Measurements from ENCODE around the gene POU3F2.

The POU3F2 gene

DNA sequence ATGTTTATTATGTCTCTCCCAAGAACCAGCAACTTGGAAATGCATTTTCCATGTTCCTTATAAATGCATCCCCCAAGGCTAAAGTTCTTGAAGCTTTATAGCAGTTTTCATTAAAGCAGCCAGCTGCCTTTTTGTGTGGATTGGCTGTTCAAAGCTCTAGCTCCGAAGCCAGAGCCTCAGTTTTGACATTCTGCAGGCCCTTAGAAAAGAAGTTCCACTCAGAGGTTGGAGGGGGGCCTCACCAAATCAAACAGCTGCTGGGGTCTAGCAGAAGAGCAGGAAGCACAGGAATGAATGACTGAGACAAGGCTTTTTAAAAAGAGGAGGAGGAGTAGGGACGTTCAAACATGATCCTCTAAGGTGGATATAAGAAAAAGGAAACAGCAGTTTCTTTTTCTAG lies 4.2 kb upstream of the POU3F2 start:
- in situ Hi-C loops (cut with HindIII; ENCODE audit: low sequenced_read_pairs), result no loop called here

DNA sequence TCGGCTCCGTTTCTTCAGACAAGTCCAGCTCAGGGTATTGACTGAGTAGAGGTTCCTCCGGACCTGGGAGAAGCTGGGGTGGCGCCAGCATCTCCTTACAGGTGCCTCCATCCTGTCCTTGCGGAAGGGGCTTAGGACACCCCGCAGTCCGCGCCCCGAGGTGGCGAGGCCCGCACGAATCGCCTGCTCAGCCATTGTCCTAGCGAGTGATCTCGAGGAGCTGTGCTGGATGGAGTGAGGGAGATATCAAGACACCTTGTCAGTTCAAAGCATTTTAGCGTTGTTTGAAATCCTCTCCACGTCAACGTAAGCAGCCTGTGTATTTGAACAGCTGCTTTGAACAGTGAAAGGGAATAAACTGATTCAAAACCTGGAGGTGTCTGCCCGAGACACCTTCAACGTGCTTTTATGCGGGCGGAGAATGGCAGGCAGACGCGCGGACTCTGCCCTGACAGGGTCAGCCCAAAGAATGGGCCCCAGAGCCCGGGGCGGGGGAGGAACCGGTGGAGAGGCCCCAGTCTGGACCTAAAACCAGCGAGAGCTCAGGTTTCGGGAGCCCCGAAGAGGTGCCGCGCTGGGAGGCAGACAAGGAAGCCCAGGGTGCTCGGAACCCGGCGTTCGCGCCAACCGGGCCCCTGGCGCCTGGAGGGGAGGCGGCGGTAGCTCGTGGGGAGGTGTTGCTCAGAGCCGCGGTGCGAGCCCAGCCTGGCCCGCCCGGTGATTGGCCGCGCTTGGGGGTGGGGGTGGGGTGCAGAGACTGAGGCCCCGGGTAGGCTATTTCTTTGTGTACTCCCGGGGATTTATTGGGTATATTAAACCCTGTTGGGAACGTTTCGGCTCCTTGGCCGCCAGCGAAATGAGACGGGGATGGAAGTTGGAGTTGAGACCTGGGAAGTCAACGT lies 3.1 kb upstream of the POU3F2 start:
- in situ Hi-C loops (cut with HindIII; ENCODE audit: low sequenced_read_pairs), result no loop called here

DNA sequence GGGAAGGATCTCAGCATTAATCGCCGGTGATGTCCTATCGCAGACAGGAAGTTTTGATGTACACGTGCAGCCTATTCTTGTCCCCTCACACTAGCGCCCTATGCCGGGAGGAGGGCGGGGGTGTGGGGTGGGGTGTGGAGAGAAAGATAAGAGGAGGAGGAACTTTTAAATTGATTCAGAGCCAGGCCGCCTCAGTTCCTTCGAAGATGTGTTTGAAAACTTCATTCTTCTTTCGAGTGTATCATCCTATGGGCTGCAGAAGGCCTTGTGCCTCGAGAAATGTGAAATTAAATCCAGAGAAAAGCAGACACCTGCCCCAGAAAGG lies 2.5 kb upstream of the POU3F2 start:
- in situ Hi-C loops (cut with HindIII; ENCODE audit: low sequenced_read_pairs), result no loop called here

DNA sequence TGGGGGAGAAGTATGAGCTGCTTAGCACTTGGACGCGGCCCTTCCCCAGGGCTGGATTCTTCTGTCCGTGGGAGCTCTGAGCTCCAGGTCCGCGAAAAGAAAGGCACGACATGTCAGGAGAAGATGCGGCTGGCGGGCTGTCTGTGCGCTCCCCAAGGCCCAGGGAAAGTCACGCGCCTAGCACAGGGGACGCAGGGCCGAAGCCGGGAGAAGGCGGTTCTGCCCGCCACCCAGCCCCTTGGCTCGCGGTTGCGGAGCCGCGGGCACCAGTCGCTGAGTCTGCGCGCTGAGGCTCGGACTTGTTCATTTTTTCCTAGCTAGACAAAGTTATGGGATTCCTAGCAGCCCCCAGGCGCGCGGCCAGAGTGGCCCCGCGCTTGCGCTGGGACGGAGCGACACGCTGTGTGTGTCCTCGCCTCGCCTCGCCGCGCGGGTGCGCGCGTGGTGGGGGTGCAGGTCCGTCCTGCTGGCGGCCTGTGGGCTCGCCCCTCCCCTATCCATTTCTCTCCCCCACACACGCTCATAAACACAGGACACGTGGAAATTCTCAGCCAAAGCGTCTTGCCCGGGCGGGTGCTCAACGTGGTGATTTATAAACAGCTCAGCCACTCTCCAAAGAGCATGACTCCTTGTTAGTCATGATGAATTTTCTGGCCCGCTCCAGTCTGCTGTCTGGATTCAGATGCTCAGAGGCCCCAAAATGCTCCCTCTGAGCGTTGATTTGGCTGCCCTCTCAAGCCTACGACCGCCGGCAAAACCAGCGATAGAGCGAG lies 1.9 kb upstream of the POU3F2 start:
- in situ Hi-C loops (cut with HindIII; ENCODE audit: low sequenced_read_pairs), result no loop called here

DNA sequence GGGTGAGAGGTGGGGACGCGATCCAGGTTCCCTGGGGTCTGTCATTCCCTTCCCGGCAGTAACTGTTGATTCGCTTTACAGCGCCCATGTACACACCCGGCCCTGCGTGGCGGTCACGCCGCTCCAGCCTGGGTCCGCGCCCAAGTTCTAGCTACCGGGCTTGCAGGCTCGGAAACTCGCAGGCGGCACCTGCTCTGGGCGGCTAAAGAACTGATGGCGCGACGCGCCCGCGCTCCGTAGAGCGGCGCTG lies 1.4 kb upstream of the POU3F2 start:
- in situ Hi-C loops (cut with HindIII; ENCODE audit: low sequenced_read_pairs), result no loop called here

DNA sequence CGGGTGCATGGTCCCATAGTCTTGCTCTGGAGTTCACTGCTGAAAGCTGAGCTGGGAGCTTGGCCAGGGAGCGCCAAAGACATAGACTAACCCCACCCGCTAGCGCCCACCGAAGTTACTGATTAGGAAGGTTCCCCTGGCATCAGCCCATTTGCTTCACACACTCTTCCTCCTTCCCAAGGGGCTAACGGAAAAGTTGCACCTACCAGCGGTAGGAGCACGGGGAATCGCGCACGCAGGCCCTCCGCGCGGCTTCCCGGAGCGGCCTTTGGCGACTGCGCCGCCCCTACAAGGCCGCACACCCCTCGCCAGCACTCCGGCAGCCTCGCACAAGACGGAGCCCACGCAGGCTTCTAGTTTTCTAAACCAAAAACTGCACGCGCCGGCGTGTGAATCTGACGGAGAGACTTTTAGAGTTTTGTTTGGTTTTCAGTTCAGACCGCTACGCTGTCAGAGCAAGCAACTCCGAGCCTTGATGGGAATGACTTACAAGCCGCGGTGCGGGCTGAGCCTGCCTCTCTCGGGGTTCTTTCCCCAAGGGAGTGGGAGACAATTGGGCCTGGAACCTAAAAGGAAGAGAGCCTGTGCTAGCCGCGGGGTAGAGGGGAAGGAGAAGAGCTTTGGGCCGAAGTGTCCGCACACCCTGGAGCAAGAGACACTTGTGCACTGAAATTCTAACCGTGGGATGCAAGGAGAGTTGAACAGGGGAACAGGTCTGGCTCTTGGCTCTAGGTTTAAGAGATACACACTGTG lies 891 bp upstream of the POU3F2 start:
- in situ Hi-C loops (cut with HindIII; ENCODE audit: low sequenced_read_pairs), result no loop called here

DNA sequence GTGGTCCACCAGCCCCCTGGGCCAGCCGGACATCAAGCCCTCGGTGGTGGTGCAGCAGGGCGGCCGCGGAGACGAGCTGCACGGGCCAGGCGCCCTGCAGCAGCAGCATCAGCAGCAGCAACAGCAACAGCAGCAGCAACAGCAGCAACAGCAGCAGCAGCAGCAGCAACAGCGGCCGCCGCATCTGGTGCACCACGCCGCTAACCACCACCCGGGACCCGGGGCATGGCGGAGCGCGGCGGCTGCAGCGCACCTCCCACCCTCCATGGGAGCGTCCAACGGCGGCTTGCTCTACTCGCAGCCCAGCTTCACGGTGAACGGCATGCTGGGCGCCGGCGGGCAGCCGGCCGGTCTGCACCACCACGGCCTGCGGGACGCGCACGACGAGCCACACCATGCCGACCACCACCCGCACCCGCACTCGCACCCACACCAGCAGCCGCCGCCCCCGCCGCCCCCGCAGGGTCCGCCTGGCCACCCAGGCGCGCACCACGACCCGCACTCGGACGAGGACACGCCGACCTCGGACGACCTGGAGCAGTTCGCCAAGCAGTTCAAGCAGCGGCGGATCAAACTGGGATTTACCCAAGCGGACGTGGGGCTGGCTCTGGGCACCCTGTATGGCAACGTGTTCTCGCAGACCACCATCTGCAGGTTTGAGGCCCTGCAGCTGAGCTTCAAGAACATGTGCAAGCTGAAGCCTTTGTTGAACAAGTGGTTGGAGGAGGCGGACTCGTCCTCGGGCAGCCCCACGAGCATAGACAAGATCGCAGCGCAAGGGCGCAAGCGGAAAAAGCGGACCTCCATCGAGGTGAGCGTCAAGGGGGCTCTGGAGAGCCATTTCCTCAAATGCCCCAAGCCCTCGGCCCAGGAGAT lies 1.0 kb downstream of the POU3F2 start:
- in situ Hi-C loops (cut with HindIII; ENCODE audit: low sequenced_read_pairs), result no loop called here

DNA sequence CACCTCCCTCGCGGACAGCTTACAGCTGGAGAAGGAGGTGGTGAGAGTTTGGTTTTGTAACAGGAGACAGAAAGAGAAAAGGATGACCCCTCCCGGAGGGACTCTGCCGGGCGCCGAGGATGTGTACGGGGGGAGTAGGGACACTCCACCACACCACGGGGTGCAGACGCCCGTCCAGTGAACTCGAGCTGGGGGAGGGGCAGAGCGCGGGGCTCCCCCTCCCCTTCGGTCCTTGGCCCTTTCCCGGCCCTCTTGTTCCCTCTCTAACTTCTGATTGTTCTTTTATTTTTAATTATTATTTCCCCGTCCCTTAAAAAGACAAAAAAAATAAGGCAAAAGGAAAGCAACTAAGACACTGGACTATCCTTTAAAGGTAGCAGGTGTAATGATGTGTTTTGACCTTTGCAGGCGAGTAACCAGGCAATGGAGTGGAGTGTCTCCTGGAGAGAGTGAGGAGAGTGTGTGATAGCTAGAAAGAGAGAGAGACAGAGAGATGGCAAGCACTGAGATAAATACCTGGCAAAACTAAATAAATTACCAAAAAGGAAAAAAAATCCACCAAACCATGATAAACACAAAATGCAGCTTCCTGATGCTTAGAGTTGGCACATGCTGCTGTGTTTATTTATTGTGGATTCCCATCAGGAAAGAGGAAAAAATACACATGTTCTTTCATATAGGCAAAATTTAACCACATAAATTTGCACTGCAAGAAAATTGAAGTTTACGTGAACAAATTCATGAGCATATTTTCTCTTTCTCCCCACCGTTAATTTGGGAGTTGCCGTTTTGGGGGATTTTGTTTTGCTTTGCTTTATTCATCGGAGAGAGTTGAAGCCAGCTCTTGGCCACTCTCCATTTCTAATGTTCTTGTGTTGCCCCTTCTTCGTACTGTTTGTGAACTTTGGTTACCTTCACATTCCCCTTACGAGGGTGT lies 1.9 kb downstream of the POU3F2 start:
- in situ Hi-C loops (cut with HindIII; ENCODE audit: low sequenced_read_pairs), result no loop called here

DNA sequence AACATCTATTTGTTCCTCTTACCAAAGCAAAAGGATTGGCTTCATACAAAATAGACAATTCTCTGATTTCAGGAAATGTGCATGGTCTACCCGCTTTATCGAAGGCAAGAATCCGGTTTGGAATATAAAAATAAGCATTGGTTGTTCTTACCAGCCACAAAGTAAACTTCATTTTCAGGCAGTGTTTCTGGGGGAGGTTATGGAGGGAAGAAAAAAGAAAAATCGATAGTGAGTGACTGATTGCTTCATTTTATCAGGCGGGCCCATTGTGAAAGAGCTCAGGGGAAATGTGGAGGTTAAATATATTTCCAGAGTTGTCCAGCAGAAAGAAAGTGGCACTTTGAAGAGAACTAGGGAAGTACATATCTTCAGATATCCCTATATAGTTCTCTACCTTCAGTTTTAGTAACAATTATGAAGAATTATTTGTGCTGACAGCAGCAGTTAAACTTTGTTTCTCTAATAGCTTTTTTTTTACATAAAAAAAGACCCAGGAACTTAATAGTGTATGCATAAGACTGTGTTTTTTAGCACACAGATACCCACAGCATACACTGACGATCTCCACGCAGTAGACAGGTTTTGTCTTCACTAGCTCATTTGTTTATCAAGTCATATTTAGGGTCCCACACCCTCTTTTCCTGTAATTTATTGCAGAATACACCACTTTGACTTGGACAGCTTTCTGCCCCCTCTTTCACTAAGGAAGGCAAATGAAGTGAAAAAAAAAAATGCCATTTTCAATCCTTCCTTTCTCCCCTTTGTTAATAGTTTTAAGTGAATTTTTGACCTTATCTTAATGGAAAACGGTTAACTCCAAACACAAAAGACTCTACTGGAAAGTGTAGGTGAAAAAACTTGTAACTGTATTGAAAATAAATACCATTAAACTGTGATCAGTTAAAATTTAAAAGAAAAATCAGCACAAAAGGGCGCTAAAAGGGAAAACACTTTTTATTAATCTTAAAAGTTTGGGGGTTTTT lies 2.9 kb downstream of the POU3F2 start:
- in situ Hi-C loops (cut with HindIII; ENCODE audit: low sequenced_read_pairs), result no loop called here

DNA sequence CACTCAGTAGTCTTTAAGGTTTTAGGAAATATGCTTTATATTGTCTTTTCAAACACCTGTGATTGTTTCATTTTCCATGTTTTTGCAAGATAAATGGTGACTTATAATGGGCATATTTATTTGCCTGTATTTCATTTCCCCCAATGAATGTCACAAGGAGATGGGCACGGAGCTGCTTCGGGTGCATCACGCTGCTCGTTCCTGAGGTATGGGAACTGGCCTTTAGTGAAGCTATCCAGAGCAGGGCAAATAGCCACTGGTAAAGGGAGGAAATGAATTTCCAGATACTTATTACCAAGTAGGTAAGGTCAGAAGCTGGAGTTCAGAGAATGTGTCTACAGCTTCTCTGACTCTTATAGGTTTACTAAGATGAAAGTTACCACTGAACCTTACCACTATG lies 3.7 kb downstream of the POU3F2 start:
- in situ Hi-C loops (cut with HindIII; ENCODE audit: low sequenced_read_pairs), result no loop called here

DNA sequence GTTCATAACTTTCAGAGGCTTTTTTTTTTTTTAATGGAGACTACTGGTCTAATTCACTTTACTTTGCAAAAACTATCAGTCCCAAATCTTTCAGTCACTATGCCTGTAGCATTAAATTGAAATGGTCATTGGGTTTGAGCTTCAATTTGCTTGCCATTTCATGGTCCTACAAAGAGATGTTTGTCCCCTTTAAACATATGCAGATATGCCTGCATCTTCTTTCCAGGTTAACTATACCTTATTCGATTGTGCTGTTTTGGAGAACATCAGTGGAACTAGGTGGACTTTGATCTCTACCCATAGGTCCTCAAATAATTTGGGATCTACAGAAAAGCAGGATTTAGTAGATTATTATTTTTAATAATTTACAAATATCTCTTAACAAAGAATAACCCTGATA lies 4.6 kb downstream of the POU3F2 start:
- in situ Hi-C loops (cut with HindIII; ENCODE audit: low sequenced_read_pairs), result no loop called here

DNA sequence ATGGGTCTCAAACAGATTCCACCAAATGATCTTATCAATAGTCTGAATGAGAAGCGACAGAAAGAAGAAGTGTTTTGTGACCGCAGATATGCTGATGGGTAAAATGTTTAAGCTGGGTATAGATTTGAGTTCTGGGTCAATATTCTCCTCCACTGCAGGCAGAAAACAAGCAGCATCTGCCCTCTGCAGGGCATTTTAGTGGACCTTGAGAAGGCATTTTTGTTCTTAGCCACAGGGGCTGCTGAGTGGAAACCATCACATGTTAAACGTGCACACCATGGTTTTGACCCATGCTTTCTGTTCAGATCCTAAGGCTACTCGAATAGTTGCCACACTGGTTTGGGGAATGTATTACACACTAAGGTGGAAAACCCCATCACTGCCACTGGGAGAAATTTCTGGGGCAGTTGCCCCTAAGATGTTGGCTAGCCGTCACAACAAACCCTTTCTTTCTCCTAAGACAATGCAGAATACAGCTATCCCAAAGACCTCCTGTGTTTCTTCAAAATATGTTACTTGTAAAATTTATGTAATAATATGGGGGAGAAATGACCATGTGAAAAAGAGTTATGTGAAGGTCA lies 5.5 kb downstream of the POU3F2 start:
- in situ Hi-C loops (cut with HindIII; ENCODE audit: low sequenced_read_pairs), result no loop called here

DNA sequence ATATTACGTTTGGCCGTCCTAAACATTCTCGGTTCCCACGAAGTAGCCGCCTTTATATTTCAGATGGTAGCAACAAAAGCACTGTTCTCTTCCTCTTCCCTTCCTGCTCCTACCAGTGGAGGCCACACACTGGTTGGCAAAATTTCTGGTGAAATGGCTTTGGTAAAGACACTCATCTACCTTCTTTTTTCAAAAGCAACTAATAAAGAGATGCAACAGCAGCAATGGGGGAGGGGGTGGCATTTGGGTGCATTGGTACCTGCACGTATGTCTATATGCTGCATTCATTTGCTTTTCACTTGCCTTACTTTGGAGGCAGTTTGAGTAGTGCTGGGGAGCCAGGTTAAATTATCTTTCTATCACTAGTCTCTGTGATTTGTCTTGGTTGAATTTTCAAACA lies 6.0 kb downstream of the POU3F2 start:
- in situ Hi-C loops (cut with HindIII; ENCODE audit: low sequenced_read_pairs), result no loop called here

DNA sequence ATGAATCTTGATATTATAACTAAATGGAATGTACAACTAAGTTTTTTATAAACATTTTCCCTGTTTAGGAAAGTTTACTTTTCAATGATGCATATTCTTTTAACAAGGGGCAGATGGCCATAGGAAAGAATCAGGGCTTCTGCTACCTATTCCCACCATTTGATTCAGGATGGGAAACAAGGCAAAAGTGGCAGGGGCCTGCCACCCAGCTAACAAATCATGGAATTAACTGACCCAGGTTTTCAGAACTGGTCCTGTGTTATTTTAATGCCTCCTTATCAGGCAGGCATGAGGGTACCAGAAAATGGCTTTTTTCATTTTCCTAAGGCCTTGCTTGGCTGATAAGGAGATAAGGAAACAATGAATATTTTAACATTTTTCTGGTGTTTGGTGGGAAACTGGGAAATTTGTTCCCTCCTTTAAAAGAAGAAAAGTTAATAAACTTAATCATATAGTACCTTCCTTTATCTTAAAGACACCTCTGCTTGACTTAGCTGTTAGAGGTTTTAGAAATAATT lies 6.7 kb downstream of the POU3F2 start:
- in situ Hi-C loops (cut with HindIII; ENCODE audit: low sequenced_read_pairs), result no loop called here

DNA sequence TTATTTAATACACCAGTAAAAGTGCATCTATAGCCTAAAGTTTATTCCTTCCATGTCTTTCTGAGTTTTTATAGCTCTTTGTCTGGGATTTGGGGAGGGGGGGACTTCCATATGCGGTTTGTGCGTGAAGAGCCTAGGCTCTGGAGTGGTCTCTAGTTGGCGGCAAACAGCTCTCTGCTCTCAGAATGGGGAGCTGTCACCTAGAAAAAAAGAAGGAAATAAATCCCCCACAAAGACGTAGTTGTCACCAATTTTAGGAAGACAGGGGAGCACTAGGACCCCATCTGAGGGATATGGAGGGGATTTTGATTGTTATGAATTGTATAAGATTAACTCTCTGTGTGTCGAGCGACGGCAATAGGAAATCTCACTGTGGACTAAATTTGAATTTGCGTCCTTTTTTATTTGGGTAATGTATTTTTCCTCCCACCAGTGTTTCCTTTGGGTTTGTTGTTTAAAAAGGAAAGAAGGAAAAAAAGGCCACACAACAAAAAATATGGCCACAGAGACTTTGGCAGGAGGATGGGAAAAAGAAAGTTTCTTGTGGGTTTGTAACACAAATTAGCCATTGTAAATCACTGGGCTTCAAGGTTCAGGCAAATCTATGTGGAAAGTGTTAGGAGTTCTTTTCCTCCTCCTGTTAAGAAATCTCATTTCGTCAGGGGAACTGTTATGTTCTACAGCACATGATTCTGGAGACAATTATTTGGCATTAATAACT lies 7.4 kb downstream of the POU3F2 start:
- in situ Hi-C loops (cut with HindIII; ENCODE audit: low sequenced_read_pairs), result no loop called here

DNA sequence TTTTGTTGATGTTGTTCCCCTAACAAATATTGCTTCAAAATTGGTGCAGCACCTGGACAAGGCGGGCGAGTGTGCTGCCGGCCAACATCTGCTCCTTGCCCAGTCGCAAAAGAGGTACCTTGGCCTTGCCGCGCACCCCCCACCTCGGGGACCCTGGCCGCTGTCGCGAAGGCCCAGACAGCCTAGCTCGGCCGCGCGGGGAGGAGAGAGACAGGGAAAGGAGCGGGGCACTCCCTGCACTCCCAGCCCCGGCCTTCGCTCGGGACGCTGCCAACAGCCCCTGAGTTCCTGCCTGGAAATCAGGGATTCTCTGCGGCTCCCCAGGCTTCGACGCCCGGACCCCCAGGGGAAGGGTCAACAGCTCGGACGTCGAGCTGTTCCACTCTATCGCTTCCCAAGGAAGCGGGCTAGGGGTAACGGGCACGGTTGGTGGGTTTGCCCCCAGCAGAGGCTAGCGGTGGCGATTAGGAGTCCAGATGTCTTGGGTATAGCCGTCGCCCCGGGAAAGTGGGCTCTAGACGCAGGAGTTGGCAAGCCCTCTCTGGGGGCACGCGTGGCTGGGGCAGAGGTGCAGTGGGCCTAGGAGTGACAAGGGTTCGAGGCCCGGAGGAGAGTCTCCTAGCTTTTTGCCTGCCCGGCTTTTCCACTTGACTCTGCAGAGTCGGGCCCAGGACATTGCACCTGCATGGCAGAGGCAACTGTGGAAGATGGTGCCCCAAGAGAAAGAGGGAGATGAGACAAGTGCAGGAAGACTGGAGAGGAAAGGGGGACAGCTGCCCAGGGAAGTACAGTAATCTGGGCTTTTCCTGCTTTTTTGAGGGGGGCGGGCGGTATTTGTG lies 8.2 kb downstream of the POU3F2 start:
- in situ Hi-C loops (cut with HindIII; ENCODE audit: low sequenced_read_pairs), result no loop called here

Data from endothelial cell of hepatic sinusoid (primary cell).